Dedifferentiated amniotic fluid mesenchymal stem cell (primary cell): Measurements from ENCODE around the gene CNTN2.

Experiments used
- DNase-seq: peaks from one replicate; pipeline ENCODE4 v3.0.0-alpha.2; 2016; ENCODE audit errors: extremely low spot score

CNTN2 gene

DNA sequence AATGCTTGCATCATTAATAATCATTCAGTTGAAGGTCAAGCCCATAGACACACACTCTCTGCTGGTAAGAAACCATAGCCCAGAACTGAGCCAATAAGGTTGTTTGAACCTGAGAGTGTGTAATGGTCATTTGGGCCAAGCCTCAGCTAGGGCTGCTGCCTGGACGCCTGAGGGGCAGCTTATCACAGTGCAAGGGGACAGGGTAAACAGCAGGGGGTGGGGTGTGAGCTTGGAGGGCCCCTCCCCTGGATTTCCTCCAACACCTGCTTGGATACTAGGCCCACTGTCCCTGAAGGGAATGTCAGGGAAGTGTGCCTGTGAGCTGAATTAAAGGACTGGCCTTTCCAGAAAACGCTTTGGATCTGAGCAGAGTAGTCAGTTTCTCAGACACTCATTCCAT is 24.6 kb upstream of the CNTN2 start:
- DNase-seq: no peak

DNA sequence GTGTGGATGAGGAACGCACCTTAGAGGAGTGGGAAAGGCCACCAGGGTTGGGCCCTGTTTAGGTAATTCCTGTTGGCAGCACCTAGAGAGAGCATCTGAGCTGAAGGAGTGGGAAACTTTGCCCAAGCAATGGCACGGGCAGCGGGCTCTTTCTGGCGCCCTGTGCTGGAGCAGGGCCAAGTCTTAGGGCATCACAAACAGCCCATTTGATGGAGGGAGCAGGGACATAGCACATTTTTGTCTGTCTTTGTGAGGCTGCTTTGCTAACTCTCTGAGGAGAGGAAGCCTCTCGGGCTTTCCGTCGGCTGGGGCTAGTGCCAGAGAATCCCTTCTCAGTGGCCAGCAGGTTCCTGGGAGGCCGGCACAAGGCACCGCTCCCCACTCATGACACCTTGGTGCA is 22.5 kb upstream of the CNTN2 start:
- no peak for DNase-seq

DNA sequence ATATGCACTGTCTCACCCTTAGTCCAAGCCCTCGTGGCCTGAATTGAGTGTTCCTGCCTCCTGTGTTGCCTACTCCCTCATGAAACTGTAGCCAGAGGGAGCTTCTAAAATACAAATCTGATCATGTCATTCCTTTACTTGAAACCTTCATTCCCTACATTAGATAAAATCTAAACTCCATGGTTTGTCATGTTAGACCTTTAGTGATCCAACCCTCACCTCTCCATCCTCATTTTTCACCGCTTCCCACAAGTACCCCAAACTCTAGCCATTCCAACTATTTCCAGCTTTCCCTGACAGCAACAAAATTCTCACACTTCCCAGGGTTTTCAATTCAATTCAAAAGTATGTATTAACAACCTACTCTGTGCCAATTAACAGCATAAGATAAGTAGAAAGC is 18.3 kb upstream of the CNTN2 start:
- DNase-seq: no peak

DNA sequence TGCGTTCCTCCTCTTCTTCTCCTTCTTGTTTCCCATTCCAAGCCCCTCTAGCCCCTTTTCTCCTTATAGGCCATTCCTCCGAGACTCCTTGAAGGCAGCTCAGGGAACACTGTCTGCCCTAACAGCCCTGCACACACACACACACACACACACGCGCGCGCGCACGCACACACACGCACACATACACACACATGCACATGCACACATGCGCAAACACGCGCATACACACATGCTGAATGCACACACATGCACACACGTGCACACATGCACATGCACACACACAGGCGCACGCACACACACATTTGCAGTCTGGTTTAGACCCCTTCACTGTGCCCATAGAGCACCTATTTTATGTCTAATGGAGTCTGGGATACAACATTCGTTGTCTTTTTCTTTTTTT is 17.8 kb upstream of the CNTN2 start:
- no peak for DNase-seq

DNA sequence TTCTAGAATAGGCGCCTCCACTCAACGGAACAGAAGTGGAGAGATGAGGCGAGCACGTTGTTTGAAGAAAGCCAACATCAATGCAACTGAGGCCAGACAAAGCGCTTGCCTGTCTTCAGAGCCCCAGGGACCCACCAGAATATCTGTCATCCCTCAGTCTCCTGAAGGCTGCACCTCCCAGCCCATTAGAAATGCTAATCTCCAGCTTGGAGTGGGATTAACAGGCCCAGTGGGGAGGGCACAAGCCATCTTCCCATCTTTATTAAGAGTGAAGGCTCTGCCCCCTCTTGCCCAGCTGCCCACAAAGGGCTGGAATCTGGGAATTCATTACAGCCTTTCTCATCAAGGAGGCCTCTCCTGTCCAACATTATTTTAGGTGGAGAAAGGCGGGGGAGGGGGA is 16.8 kb upstream of the CNTN2 start:
- DNase-seq: no peak

DNA sequence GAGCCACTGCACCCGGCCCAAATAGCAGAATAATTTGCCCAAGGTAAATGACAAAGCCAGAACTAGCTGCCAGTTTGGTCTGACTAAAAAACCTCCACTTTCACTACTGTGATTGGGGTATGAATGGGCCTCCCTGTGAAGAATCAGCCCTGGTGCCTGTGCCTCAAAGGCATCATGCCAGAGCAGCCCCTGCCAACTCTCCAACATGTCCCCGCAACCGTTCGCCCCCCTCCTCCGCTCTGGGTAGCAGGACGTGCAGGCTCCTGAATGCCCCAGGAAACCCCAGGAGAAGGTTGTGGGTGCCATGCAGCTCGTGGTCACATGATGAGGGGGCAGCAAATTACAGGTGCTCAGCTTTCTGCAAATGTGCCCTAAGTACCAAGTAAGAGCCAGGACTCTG is 14.6 kb upstream of the CNTN2 start:
- DNase-seq: no peak

DNA sequence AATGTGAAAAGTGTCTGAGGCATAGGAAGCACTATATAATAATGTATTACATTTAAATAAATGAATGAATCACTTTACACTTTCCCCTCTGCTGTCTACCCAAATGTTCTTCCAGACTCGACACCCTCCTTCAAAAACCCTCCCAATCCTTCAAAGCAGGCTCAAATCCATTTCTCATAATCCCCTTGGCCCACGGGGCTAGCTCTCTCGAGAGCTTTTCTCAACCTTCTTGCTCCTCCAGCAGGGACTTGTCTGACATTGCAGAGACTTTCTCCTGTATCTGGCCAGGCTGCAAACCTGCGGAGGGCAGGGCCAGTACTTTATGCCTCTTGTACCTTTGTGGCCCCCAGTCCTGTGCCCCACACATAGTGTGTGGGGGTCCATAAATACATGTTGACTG is 14.1 kb upstream of the CNTN2 start:
- DNase-seq: no peak

DNA sequence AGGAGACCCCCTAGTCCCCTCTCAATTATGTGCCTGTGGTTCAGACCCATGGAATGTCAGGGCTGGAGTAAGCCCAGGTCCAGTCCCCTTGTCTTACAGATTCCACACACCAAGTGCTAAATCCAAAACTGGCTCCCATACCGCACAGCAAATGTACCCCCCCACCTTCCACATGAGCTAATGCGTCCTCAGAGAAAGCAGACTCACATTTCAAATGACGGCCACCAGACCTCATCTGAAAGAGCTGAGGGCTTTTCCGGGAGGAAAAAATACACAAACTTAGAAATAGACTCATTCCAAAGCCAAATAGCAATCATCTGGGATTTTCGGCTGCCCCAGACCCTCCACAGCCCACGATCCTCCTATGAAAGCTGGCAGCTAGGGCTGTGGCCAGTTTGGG is 12.8 kb upstream of the CNTN2 start:
- DNase-seq: no peak

DNA sequence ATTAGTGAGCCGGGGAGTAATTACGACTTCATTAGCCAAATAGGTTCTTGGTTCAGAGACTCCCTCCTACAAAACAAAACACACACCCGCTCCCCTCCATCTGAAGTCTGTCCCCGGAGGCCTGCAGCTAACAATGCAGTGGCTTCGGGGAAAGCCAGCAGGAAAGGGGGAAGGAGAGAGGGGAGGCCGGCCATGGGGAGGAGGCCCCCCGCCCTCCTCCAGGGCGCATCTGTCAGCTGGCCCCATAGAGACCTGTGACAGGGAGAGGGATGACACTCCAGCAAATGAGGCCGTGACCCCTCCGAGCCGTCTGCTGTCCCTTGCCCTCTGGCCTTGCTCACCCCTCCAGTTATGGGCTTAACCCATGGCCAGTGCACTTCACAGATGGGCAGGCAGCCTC is 12.1 kb upstream of the CNTN2 start:
- no peak for DNase-seq

DNA sequence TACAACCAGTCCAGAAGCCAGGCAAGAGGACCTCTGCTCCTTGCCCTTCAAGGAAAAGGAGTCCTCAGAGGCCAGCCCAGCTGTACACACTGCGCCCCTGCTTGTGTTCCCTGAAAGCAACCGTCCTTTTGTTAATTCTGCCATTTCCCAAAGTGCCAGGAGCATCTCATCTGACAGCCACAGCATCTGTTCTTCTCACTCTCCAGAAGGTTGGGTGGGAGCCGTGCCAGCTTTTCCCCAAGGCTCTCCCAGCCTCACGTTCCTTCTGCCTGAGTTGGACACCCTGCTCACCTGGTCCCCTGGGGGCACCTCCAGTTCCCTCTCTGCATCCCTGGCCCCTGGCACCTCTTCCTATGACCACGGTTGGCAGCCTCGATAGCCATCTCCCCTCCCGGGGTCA is 10.5 kb upstream of the CNTN2 start:
- DNase-seq: no peak

DNA sequence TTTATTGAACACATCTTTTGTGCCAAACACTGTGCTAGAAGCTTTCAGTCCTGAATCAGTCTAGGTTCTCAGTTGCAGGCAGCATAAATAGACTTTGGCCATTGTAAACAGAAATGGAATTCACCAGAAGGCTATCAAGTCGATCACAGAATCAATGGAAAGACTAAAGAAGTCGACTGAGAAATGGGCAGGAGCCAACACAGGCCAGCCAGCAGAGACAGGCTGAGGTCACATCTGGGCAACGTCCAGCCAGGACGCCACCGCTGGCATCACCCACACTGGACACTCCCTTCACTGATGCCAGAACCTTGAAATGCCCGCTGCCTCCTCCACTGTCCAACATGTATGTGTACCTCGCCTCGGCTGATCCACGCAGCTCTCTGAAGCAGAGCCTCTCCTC is 5.5 kb upstream of the CNTN2 start:
- no peak for DNase-seq

DNA sequence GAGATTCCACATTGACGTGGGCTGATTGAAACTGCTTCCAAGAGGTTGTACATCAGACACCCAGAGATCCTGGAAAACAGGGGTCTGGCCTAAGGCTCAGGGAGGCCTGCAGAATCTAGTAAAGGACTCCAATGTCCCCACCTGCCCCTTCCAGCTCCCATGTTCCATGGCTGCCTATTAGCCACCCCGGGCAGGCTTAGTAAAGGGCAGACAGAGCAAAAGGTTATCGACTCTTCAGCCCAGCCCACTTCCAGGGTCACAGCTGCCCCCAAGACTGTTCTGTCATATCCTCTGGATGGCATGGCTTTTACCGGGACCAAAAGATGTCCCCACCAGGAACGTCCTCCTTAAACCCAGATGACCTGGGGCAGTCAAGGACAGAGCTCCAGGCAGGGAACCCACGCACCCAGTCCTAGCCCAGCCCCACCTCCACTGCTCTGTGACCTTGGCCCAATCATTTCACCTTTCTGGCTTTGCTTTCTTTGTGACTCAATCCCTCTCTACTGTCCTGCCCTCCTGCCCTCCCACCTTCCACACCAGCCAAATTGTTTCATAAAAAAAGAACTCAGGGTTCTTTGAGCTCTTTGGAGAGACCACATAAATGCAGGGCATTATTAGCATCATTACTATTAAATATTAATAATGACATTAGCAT is 4.8 kb upstream of the CNTN2 start:
- no peak for DNase-seq

DNA sequence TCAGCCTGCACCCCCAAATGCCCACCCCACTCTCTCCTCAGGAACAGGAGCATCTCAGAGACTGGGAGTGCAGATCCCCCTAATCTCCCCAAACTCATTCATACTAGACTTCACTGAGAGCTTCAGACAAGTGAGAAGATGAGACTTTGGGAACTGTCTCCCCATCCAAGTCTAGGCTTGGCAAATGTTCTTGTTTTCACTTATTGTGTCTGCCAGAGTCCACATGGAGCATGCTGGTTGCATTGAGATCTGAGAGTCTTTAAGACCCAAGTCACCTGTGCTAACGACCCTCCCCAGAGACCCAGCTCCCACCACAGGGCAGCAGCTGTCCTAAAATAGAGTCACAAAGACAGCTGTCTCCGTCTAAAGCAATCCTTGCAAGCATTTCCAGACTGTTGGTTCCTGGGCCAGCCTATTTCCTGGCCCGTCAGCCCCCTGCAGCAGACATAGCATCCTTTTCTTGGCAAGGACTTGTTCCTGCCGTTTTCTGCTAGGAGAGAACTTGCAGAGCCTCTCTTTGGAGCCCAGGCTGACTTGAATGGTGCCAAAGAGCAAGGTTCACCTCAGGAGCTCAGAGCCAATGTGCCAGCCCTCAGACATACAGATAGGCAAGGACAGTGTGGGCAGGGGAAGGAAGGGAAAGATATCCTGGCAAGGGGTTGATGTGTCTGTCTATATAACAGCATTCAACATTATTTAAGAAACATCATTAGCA is 1.9 kb upstream of the CNTN2 start:
- DNase-seq: no peak

DNA sequence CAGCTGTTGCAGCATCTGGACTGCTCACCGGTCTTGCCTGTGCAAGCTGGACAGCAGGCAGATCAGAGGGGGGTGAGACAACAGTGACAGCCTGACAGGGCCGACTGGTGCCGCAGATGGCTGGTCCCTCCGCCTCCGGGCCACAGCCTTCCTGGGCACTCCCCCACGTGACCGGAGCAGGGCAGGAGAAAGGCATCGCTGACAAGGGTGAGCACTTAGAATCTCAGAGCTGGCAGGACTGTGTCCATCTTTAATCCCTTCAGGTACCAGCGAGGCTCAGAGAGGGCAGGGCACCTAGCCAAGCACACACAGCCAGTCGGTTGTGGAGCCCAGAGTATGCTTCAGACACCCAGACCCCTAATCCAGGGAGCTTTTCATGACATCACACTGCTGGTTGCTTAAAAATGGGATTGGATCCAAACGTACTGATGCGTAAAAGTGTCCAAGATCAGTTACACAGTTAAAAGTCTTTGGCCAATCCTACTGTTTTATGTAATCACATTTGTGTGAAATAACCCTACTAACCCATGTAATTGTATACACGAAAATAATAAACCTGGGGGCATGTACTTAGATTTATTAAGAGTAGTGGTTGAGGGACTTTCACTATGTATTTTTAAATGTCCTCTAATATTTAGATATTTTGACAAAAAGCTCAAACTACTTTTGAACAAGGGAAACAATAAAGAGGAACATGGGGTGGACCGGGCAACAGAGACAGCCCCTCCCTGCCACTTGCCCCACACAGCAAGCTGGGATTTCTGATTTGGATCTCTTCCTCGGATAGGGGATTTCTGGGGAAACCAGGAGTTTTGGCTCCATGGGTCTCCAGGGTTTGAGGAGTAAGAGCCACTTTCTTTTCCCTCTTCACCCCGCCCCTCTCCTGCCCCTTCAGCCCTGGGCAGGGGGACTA is 758 bp upstream of the CNTN2 start:
- no peak for DNase-seq

DNA sequence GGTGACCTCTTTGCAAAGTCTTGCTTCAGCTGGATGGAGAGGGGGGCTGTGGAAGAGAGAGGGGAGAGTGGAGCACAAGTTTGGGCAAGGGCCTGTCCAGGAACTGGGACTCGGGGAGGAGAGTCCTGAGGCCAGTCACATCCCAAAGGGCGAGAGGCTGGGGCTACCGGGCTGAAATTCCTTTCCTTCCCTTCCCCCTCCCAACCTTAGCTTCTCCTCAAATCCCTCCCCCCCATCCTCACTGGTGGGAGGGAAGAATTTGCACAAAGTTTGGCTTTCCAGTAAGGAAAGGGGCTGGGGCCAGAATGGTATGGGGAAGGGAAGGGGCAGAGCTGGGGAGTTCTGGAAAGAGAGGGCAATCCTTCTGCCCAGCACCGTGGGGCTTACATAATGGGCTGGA is 854 bp downstream of the CNTN2 start:
- no peak for DNase-seq

DNA sequence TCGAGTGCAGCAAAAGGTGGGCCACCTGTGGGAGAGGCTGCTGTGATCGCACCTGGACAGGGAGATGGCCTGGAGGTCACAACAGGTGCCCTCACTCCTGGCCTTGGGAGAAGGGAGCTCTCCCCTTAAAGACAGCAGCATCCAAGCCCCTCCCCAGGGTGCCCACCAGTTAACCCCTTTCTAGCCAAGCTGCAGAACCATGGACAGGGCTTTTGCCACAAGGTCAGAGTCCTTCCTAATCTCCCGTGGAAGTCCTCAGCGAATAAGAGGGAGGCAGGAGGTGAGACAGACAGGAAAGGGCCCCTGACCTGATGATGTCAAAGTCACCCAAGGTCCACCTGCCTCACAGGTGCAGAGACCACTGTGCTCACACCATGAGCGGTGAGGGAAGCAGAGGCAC is 1.7 kb downstream of the CNTN2 start:
- no peak for DNase-seq

DNA sequence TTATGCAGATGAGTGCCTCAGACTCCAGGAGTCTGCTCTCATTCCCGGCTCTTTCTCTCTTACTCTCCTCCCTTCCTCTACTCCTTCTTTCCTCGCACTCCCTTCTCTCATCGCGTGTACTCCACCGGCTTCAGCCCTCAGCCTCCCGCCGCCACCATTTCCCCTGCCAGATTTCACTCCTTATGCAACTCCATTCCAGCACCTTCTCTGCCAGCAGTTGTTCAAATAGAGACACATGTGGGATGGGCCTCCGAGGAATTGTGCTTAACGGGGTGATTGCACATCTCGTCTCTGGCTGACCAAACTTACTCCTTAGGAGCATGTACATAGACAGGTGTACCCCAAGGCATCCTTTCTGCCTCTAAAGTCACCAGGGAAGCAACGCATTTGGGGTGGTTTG is 2.1 kb downstream of the CNTN2 start:
- DNase-seq: no peak

DNA sequence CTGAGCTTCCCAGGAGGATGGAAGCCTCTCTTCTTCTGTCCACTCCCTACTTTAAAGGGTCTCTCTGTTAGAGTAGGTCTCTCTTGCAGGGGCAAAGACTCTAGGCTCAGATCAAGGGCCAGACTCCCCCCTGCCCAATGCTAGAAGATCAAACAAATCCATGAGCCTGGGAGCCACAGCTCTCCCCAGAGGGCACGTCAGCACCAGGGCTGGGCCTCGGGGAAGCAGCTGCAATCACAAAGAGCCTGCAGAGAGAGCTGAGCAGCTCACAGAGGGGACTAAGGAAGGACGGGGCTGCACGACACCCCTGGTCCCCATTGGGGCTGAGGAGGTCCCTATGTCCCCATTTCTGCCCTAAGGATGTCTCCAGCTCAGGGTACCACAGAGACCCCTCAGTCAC is 3.9 kb downstream of the CNTN2 start:
- no peak for DNase-seq

DNA sequence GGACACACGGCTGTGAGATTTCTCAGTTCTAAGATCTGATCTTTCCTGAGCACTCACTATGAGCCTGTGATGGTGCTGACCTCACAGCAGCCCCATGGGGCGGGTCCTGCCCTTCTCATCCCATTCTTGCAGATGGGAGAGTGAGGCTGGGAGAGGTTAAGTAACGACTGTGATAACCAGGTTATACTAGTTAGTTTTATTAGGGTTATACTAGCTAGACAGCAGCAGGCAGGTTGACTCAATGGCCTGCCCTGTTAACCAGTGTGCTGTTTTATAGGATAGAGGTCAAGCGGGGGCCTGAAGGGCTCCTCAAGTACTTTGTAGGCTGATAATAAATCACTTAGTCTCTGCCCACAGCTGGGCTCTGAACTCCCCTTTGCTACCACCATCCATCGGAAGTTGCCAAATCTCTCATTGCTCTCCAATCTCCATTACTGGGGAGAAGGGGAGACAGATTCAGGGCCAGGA is 4.8 kb downstream of the CNTN2 start:
- no peak for DNase-seq

DNA sequence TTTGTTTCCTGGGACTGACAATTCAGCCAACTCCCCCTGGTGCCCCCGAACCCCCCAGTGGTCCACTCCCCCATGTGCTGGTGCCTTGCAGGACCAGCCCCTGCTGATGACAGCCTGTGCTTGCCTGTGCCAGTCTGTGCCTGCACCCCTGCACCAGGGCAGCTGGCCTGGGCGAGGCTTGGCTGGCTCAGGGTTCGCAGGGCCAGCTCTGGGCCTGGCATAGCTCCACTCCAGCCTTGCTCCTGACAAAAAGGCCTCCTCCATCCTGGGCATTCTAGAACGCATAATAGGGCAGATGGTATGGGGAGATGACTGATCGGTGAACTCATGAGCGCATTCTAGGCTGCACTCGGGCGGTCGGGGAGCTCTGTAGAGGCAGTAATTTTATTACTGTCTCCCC is 5.4 kb downstream of the CNTN2 start:
- no peak for DNase-seq

DNA sequence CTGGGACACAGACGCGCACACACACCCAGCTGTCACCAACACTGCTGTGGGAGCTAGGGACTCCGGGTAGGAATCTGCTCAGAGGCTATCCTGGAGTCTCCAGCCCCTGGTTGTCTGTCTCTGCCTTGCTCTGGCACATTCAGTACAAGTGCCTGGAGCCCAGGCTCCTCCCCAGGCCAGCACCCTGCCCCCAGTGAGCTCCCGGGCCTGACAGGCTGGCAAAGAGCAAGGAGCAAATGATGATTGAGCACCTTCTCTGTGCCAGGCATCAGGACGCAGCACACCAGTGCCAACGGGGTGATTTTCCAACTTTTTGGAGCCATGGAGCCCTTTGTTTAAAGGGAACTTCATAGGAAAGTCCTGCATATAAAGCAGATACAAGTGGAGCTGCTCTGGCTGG is 6.5 kb downstream of the CNTN2 start:
- no peak for DNase-seq

DNA sequence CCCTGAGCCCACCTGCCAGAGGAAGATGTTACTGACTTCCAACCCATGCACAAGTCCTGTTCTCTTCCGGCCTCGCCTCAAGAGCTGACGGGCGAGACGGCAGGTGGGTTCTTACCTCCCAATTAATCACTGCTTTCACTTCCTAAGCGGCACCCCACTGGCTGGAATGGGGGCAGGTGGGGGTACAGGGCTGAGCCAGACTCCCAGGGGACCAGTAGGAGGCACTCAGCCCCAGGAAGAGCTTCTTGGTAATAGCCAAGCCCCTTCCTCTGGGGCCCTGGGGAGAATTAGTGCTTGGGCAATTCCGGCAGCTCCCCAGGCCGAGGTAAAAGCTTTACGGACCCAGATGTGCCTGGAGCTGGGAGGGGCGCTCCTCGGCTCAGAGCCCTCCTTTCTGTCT is 9.7 kb downstream of the CNTN2 start:
- no peak for DNase-seq

DNA sequence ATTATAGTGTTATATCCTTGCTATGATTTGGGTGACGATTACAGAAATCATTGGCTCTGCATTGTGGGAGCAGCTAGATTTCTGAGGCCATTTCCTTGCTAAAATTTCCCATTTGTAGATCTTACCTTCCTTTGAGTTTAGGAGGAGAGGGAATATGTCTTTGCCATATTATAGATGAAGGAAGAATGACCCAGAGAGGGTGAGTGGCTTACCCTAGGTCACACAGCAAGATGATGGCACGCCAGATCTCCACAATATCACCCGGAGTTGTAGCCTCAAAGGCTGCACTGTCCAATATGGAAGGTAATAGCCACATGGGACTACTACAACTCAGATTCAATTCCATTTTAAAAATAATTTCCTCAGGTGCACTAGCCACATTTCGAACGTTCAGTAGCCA is 10.3 kb downstream of the CNTN2 start:
- no peak for DNase-seq
